Calu3 (cell line): ENCODE data around the gene ATP5F1E. TPM values are rescaled to one million over a fixed set of nuclear protein-coding genes. Genes with fewer than 3 reads are reported as not detected.

Experiments used
- BruUV-seq: library from RNA; stranded (reverse); fragments of 400-500 nt; replicated peaks from 2 replicates; lab custom pipeline; 2021; lab: Mats Ljungman, UMichigan
- CTCF ChIA-PET: fragments of 300-600 bp; sonication (Branson Sonifier 250); formaldehyde crosslinking; loops from one replicate; lab custom pipeline; 2022; ENCODE audit warnings: antibody characterized with exemption; lab: Charles Lee
- DNase-seq: peaks from one replicate; pipeline ENCODE4 v3.0.0; 2022
- H3K27ac Mint-ChIP-seq: one replicate; pipeline ENCODE4 v1.8.0; 2022; ENCODE audit warnings: mixed read lengths; ENCODE audit not compliant: unreplicated experiment
- H3K27me3 Mint-ChIP-seq: one replicate; pipeline ENCODE4 v1.8.0; 2022; ENCODE audit warnings: mixed read lengths; ENCODE audit not compliant: unreplicated experiment
- H3K36me3 Mint-ChIP-seq: one replicate; pipeline ENCODE4 v1.8.0; 2022; ENCODE audit warnings: mild to moderate bottlenecking, moderate library complexity, mixed read lengths; ENCODE audit not compliant: insufficient read depth, unreplicated experiment
- H3K4me1 Mint-ChIP-seq: one replicate; pipeline ENCODE4 v1.8.0; 2022; ENCODE audit warnings: mild to moderate bottlenecking, low read depth, mixed read lengths; ENCODE audit not compliant: unreplicated experiment
- H3K4me3 Mint-ChIP-seq: one replicate; pipeline ENCODE4 v1.8.0; 2022; ENCODE audit warnings: mild to moderate bottlenecking, low read depth, moderate library complexity, mixed read lengths; ENCODE audit not compliant: unreplicated experiment
- H3K9me3 Mint-ChIP-seq: one replicate; pipeline ENCODE4 v1.8.0; 2022; ENCODE audit warnings: low read depth, mixed read lengths; ENCODE audit not compliant: unreplicated experiment
- CTCF ChIP-seq: fragments of 200-600 bp; IDR thresholded peaks from one replicate; pipeline ENCODE4 v1.8.0; 2022; ENCODE audit warnings: antibody characterized with exemption; ENCODE audit not compliant: unreplicated experiment
- intact Hi-C: fragments of 100-400 bp; cut with micrococcal nuclease; formaldehyde crosslinking; loops from one replicate; pipeline ENCODE4 v1.10.0; 2022; ENCODE audit not compliant: unreplicated experiment
- total RNA-seq: library from RNA; stranded (reverse); gene quantifications from 2 replicates; pipeline ENCODE4 v1.2.3, GENCODE V29; 2022

The ATP5F1E gene
- total RNA-seq, 1 experiment from 2014 or later = 116 TPM

GRCh38 chr20:59033616-59034165, 1.6 kb upstream of the ATP5F1E start:
- H3K27ac Mint-ChIP-seq = no peak overlapping the region
- H3K27me3 Mint-ChIP-seq = no peaks in the 10 kb centered on the region
- no peak for DNase-seq
- no peak for TF ChIP-seq CTCF
- peaks cover 41% of the 10 kb centered on the region for H3K4me1 Mint-ChIP-seq
- intact Hi-C loops = loop anchor here (5.0 kb wide), 2 partner anchors 51 to 161 kb away; partner anchors contain the start of gene NELFCD
- peaks cover 90% of the 10 kb centered on the region for H3K36me3 Mint-ChIP-seq
- H3K9me3 Mint-ChIP-seq = no peaks in the 10 kb centered on the region
- BruUV-seq = no TSS peak
- H3K4me3 Mint-ChIP-seq = no peak overlapping the region
- CTCF ChIA-PET = no interaction called here

- intact Hi-C loops = loop anchor here (5.0 kb wide), 2 partner anchors 51 to 161 kb away; partner anchors contain the start of gene NELFCD
- BruUV-seq = no TSS peak
- H3K9me3 Mint-ChIP-seq = no peaks in the 10 kb centered on the region
Observed at GRCh38 chr20:59033093-59033492, 958 bp upstream of the ATP5F1E start.

GRCh38 chr20:59032713-59033059, 551 bp upstream of the ATP5F1E start:
- no peaks in the 10 kb centered on the region for H3K9me3 Mint-ChIP-seq
- DNase-seq = no peak

More at GRCh38 chr20:59033093-59033492, 958 bp upstream of the ATP5F1E start:
- peak overlapping the region; percentile 95 for H3K4me3 Mint-ChIP-seq
- no peak for TF ChIP-seq CTCF
- H3K4me1 Mint-ChIP-seq = peaks cover 41% of the 10 kb centered on the region
- CTCF ChIA-PET = interaction anchor here (2.5 kb wide), 1 partner anchor 163 kb away, joined by 11 read pairs; no protein-coding TSS in a partner anchor
- H3K36me3 Mint-ChIP-seq = peaks cover 91% of the 10 kb centered on the region
- no peak for DNase-seq
- H3K27ac Mint-ChIP-seq = peak overlapping the region; percentile 91
- H3K27me3 Mint-ChIP-seq = no peaks in the 10 kb centered on the region

GRCh38 chr20:59031564-59032022, 542 bp downstream of the ATP5F1E start:
- H3K4me1 Mint-ChIP-seq = peaks cover 55% of the 10 kb centered on the region
- peaks cover 91% of the 10 kb centered on the region for H3K36me3 Mint-ChIP-seq
- peak overlapping the region; percentile 95 for H3K4me3 Mint-ChIP-seq
- H3K27ac Mint-ChIP-seq = peak overlapping the region; percentile 91
- intact Hi-C loops = loop anchor here (5.0 kb wide), 2 partner anchors 49 to 159 kb away; partner anchors contain the start of gene NELFCD
- H3K27me3 Mint-ChIP-seq = no peaks in the 10 kb centered on the region
- DNase-seq = no peak
- no peaks in the 10 kb centered on the region for H3K9me3 Mint-ChIP-seq
- no TSS peak for BruUV-seq
- CTCF ChIA-PET = interaction anchor here (1.2 to 2.5 kb wide), 3 partner anchors 12 to 161 kb away, joined by 4 to 11 read pairs (median 5); no protein-coding TSS in a partner anchor
- TF ChIP-seq CTCF = no peak

More at GRCh38 chr20:59032713-59033059, 551 bp upstream of the ATP5F1E start:
- Mint-ChIP-seq H3K27me3 (no peaks in the 10 kb centered on the region), H3K27ac (peak overlapping the region; percentile 91), H3K36me3 (peaks cover 91% of the 10 kb centered on the region), H3K4me3 (peak overlapping the region; percentile 95), H3K4me1 (peaks cover 45% of the 10 kb centered on the region)
- intact Hi-C loops = loop anchor here (5.0 kb wide), 2 partner anchors 50 to 160 kb away; partner anchors contain the start of gene NELFCD
- TF ChIP-seq CTCF = peak; percentile 38
- CTCF ChIA-PET = interaction anchor here (0.6 to 2.5 kb wide), 6 partner anchors 9 to 168 kb away, joined by 3 to 11 read pairs (median 3); no protein-coding TSS in a partner anchor
- TSS peak; percentile 99 for BruUV-seq
